Endothelial cell (in vitro differentiated cells): ENCODE results near the gene MARCHF2. TPM values are rescaled to one million over a fixed set of nuclear protein-coding genes. Genes with fewer than 3 reads are reported as not detected.

Source experiments
- DNase-seq: peaks from one replicate; pipeline ENCODE4 v3.0.0; 2021; ENCODE audit warnings: low spot score
- H3K27ac Mint-ChIP-seq: one replicate; pipeline ENCODE4 v1.8.0; 2021; ENCODE audit warnings: mixed read lengths, inconsistent platforms; ENCODE audit not compliant: unreplicated experiment
- H3K27me3 Mint-ChIP-seq: one replicate; pipeline ENCODE4 v1.8.0; 2021; ENCODE audit warnings: mild to moderate bottlenecking, moderate library complexity, mixed read lengths, inconsistent platforms; ENCODE audit not compliant: unreplicated experiment
- H3K36me3 Mint-ChIP-seq: one replicate; pipeline ENCODE4 v1.8.0; 2021; ENCODE audit warnings: mild to moderate bottlenecking, low read depth, mixed read lengths, inconsistent platforms; ENCODE audit not compliant: unreplicated experiment
- H3K4me1 Mint-ChIP-seq: one replicate; pipeline ENCODE4 v1.8.0; 2021; ENCODE audit warnings: mild to moderate bottlenecking, mixed read lengths, inconsistent platforms; ENCODE audit not compliant: unreplicated experiment
- H3K4me3 Mint-ChIP-seq: one replicate; pipeline ENCODE4 v1.8.0; 2021; ENCODE audit warnings: mild to moderate bottlenecking, mixed read lengths, inconsistent platforms; ENCODE audit not compliant: unreplicated experiment
- H3K9me3 Mint-ChIP-seq: one replicate; pipeline ENCODE4 v1.8.0; 2021; ENCODE audit warnings: mixed read lengths, inconsistent platforms; ENCODE audit not compliant: unreplicated experiment
- CTCF ChIP-seq: fragments of 200-600 bp; sonication (generic); IDR thresholded peaks from one replicate; pipeline ENCODE4 v1.5.0; 2021; ENCODE audit warnings: antibody characterized with exemption; ENCODE audit not compliant: unreplicated experiment
- total RNA-seq: library from RNA; stranded (reverse); fragmentation: NEBNext Ultra II Directional; extraction: Animal tissue kit (Norgen Biotek cat#: 25700); gene quantifications from one replicate; pipeline ENCODE4 v1.2.1, GENCODE V29; 2021; ENCODE audit not compliant: unreplicated experiment

MARCHF2 gene
- total RNA-seq, 1 donor from 2014 or later, result 58.2 TPM

GRCh38 chr19:8451377-8451776 is 38.3 kb downstream of the MARCHF2 start:
- DNase-seq, result no peak
- Mint-ChIP-seq H3K9me3 (no peaks in the 10 kb centered on the region), H3K27me3 (no peaks in the 10 kb centered on the region), H3K36me3 (peaks cover 28% of the 10 kb centered on the region), H3K4me3 (no peak overlapping the region), H3K4me1 (peaks cover 36% of the 10 kb centered on the region), H3K27ac (no peak overlapping the region)
- no peak for TF ChIP-seq CTCF

GRCh38 chr19:8451885-8452284 is 38.8 kb downstream of the MARCHF2 start:
- DNase-seq, result no peak
- Mint-ChIP-seq H3K27me3 (no peaks in the 10 kb centered on the region), H3K4me1 (peaks cover 31% of the 10 kb centered on the region), H3K4me3 (no peak overlapping the region), H3K27ac (peak overlapping the region; percentile 48), H3K36me3 (peaks cover 28% of the 10 kb centered on the region), H3K9me3 (no peaks in the 10 kb centered on the region)
- TF ChIP-seq CTCF, result no peak

- Mint-ChIP-seq H3K4me3 (peak overlapping the region; percentile 31), H3K36me3 (peaks cover 23% of the 10 kb centered on the region), H3K27ac (peak overlapping the region; percentile 19), H3K4me1 (peaks cover 25% of the 10 kb centered on the region), H3K27me3 (no peaks in the 10 kb centered on the region), H3K9me3 (no peaks in the 10 kb centered on the region)
- no peak for DNase-seq
- no peak for TF ChIP-seq CTCF
Observed at GRCh38 chr19:8452446-8453123, 39.5 kb downstream of the MARCHF2 start.

- no peak for TF ChIP-seq CTCF
- Mint-ChIP-seq H3K27ac (peak overlapping the region; percentile 61), H3K27me3 (no peaks in the 10 kb centered on the region), H3K36me3 (peaks cover 26% of the 10 kb centered on the region), H3K9me3 (no peaks in the 10 kb centered on the region), H3K4me1 (peaks cover 23% of the 10 kb centered on the region), H3K4me3 (no peak overlapping the region)
- DNase-seq, result no peak
Observed at GRCh38 chr19:8453616-8454015, 40.5 kb downstream of the MARCHF2 start.

GRCh38 chr19:8454218-8454617 is 41.1 kb downstream of the MARCHF2 start:
- peaks cover 23% of the 10 kb centered on the region for H3K4me1 Mint-ChIP-seq
- no peak overlapping the region for H3K4me3 Mint-ChIP-seq
- no peaks in the 10 kb centered on the region for H3K27me3 Mint-ChIP-seq
- H3K9me3 Mint-ChIP-seq, result no peaks in the 10 kb centered on the region
- H3K27ac Mint-ChIP-seq, result peak overlapping the region; percentile 42
- no peak for TF ChIP-seq CTCF
- DNase-seq, result no peak
- H3K36me3 Mint-ChIP-seq, result peaks cover 26% of the 10 kb centered on the region
